ENCODE measurements around the gene P4HA1. TPM values are rescaled to one million over a fixed set of nuclear protein-coding genes. Genes with fewer than 3 reads are reported as not detected.

Gene P4HA1
- 10 to 100 TPM; 10.5 to 74.7 (median 14.7) TPM for total RNA-seq
- 10 to 100 TPM; 13.4 to 16.8 TPM for polyA plus RNA-seq
- total RNA-seq, result 28.9 reads per million, percentile 59 among the genes with 10 or more reads in this experiment

- Histone ChIP-seq H3K9me3 (ENCODE audit: control insufficient read depth in 2 of 3, low read length in 3 of 3) (no peaks in the 10 kb centered on the region), H3K27me3 (ENCODE audit: control insufficient read depth in 2 of 2, insufficient read depth in 2 of 2, low read length in 2 of 2) (no peaks in the 10 kb centered on the region), H3K4me1 (ENCODE audit: control insufficient read depth in 2 of 2, insufficient read depth in 2 of 2, low read length in 2 of 2) (peaks cover 0 to 12% of the 10 kb centered on the region in 2 donors), H3K4me3 (ENCODE audit: low read length) (peak within 1 kb of the TSS; percentile 60), H3K27ac (ENCODE audit: low read depth, low read length) (peak within 1 kb of the TSS; percentile 97), H3K36me3 (ENCODE audit: control insufficient read depth in 2 of 3, insufficient read depth in 3 of 3, low read length in 3 of 3) (peaks cover 0 to 8% (median 0%) of the 10 kb centered on the region in 3 experiments)
- POLR2A ChIA-PET, result interaction anchor here (0.6 to 3.0 kb wide), 13 partner anchors 13 to 156 kb away, joined by 3 to 33 read pairs (median 4); partner anchors contain the start of genes DNAJC9, ECD, FAM149B1 and MRPS16
- peaks cover 13 to 44% (median 38%) of the 10 kb centered on the region in 7 donors for H3K4me1 Mint-ChIP-seq
- H3K27me3 Mint-ChIP-seq, result peaks cover 0 to 3% (median 0%) of the 10 kb centered on the region in 5 donors
- H3K27ac Mint-ChIP-seq, result peak within 1 kb of the TSS; percentile 76 to 98 (median 92)
- H3K9me3 Mint-ChIP-seq, result no peaks in the 10 kb centered on the region
- peak within 1 kb of the TSS; percentile 91 to 97 (median 96) for H3K4me3 Mint-ChIP-seq
- H3K36me3 Mint-ChIP-seq, result peaks cover 0 to 6% (median 0%) of the 10 kb centered on the region in 5 donors
- intact Hi-C loops (cut with micrococcal nuclease), result loop anchor here (1.0 to 5.0 kb wide), 17 partner anchors 14 to 1056 kb away; partner anchors contain the start of genes DNAJB12 (in 2 of the 2), DNAJC9 (in 2 of the 2), ECD (in 2 of the 2) and FAM149B1 (in 2 of the 2)
- peak; percentile 88 to 99 (median 92) for DNase-seq
- CTCF ChIA-PET, result interaction anchor here (0.6 to 3.3 kb wide), 21 partner anchors 11 to 733 kb away, joined by 3 to 46 read pairs (median 4); partner anchors contain the start of genes DNAJC9, FAM149B1 and NUDT13
- ATAC-seq, result peak; percentile 95
These were observed at the start of gene P4HA1 for GRCh38 chr10:73096449-73097304. P4HA1 (minus strand) TSS chr10:73096866; CDS start chr10:73074883, 21,983 bp downstream.

- Mint-ChIP-seq H3K27ac (peak overlapping the region in 1 of 9 donors; percentile 49), H3K4me3 (no peak overlapping the region), H3K4me1 (no peaks in the 10 kb centered on the region), H3K9me3 (no peaks in the 10 kb centered on the region), H3K27me3 (no peaks in the 10 kb centered on the region), H3K36me3 (peaks cover 7 to 38% (median 26%) of the 10 kb centered on the region in 5 donors)
- no peak overlapping the region for H3K4me3 ChIP-seq (ENCODE audit: low read length)
- POLR2A ChIA-PET, result no interaction called here
- intact Hi-C loops (cut with micrococcal nuclease), result no loop called here
- no peaks in the 10 kb centered on the region for H3K4me1 ChIP-seq (ENCODE audit: control insufficient read depth in 2 of 2, insufficient read depth in 2 of 2, low read length in 2 of 2)
- peaks cover 11 to 73% (median 22%) of the 10 kb centered on the region in 3 experiments for H3K36me3 ChIP-seq (ENCODE audit: control insufficient read depth in 2 of 3, insufficient read depth in 3 of 3, low read length in 3 of 3)
- CTCF ChIA-PET, result interaction anchor here (0.6 to 1.7 kb wide), 2 partner anchors 17 to 22 kb away, joined by 3 to 5 read pairs; no protein-coding TSS in a partner anchor
- H3K9me3 ChIP-seq (ENCODE audit: control insufficient read depth in 2 of 3, low read length in 3 of 3), result no peaks in the 10 kb centered on the region
- H3K27ac ChIP-seq (ENCODE audit: low read depth, low read length), result no peak overlapping the region
- ATAC-seq (no peak), DNase-seq (no peak)
- H3K27me3 ChIP-seq (ENCODE audit: control insufficient read depth in 2 of 2, insufficient read depth in 2 of 2, low read length in 2 of 2), result no peaks in the 10 kb centered on the region
These were observed 44.9 kb upstream of the P4HA1 start for GRCh38 chr10:73141603-73142002.

- H3K9me3 ChIP-seq (ENCODE audit: control insufficient read depth in 2 of 3, low read length in 3 of 3), result no peaks in the 10 kb centered on the region
- H3K4me3 ChIP-seq (ENCODE audit: low read length), result no peak overlapping the region
- H3K4me1 ChIP-seq (ENCODE audit: control insufficient read depth in 2 of 2, insufficient read depth in 2 of 2, low read length in 2 of 2), result no peaks in the 10 kb centered on the region
- no peak overlapping the region for H3K27ac ChIP-seq (ENCODE audit: low read depth, low read length)
- ChIA-PET CTCF (no interaction called here), POLR2A (interaction anchor here (0.6 kb wide), 1 partner anchor 753 kb away, joined by 3 read pairs; no protein-coding TSS in a partner anchor)
- no peaks in the 10 kb centered on the region for H3K9me3 Mint-ChIP-seq
- H3K36me3 Mint-ChIP-seq, result peaks cover 7 to 37% (median 25%) of the 10 kb centered on the region in 5 donors
- H3K4me1 Mint-ChIP-seq, result no peaks in the 10 kb centered on the region
- no peaks in the 10 kb centered on the region for H3K27me3 Mint-ChIP-seq
- no peak for DNase-seq
- ATAC-seq, result no peak
- no peaks in the 10 kb centered on the region for H3K27me3 ChIP-seq (ENCODE audit: control insufficient read depth in 2 of 2, insufficient read depth in 2 of 2, low read length in 2 of 2)
- H3K36me3 ChIP-seq (ENCODE audit: control insufficient read depth in 2 of 3, insufficient read depth in 3 of 3, low read length in 3 of 3), result peaks cover 14 to 75% (median 25%) of the 10 kb centered on the region in 3 experiments
- no peak overlapping the region for H3K4me3 Mint-ChIP-seq
- no peak overlapping the region for H3K27ac Mint-ChIP-seq
- intact Hi-C loops (cut with micrococcal nuclease), result no loop called here
These were observed 42.6 kb upstream of the P4HA1 start for GRCh38 chr10:73139251-73139650.

- H3K27me3 Mint-ChIP-seq, result no peaks in the 10 kb centered on the region
- no peak overlapping the region for H3K27ac ChIP-seq (ENCODE audit: low read depth, low read length)
- DNase-seq (no peak), ATAC-seq (no peak)
- no peaks in the 10 kb centered on the region for H3K4me1 Mint-ChIP-seq
- peaks cover 11 to 82% (median 28%) of the 10 kb centered on the region in 3 experiments for H3K36me3 ChIP-seq (ENCODE audit: control insufficient read depth in 2 of 3, insufficient read depth in 3 of 3, low read length in 3 of 3)
- H3K9me3 ChIP-seq (ENCODE audit: control insufficient read depth in 2 of 3, low read length in 3 of 3), result no peaks in the 10 kb centered on the region
- no peaks in the 10 kb centered on the region for H3K9me3 Mint-ChIP-seq
- CTCF ChIA-PET, result interaction anchor here (0.6 to 1.2 kb wide), 3 partner anchors 9 to 40 kb away, joined by 3 to 4 read pairs (median 3); partner anchors contain the start of genes NUDT13 and P4HA1
- no peaks in the 10 kb centered on the region for H3K27me3 ChIP-seq (ENCODE audit: control insufficient read depth in 2 of 2, insufficient read depth in 2 of 2, low read length in 2 of 2)
- H3K27ac Mint-ChIP-seq, result peak overlapping the region in 1 of 9 donors; percentile 59
- H3K36me3 Mint-ChIP-seq, result peaks cover 11 to 37% (median 29%) of the 10 kb centered on the region in 5 donors
- H3K4me3 Mint-ChIP-seq, result no peak overlapping the region
- no peak overlapping the region for H3K4me3 ChIP-seq (ENCODE audit: low read length)
- no peaks in the 10 kb centered on the region for H3K4me1 ChIP-seq (ENCODE audit: control insufficient read depth in 2 of 2, insufficient read depth in 2 of 2, low read length in 2 of 2)
- POLR2A ChIA-PET, result no interaction called here
- intact Hi-C loops (cut with micrococcal nuclease), result no loop called here
These were observed 40.0 kb upstream of the P4HA1 start for GRCh38 chr10:73136627-73137026.

- ATAC-seq (no peak), DNase-seq (no peak)
- intact Hi-C loops (cut with micrococcal nuclease), result no loop called here
- no peaks in the 10 kb centered on the region for H3K4me1 ChIP-seq (ENCODE audit: control insufficient read depth in 2 of 2, insufficient read depth in 2 of 2, low read length in 2 of 2)
- H3K4me3 ChIP-seq (ENCODE audit: low read length), result no peak overlapping the region
- H3K27me3 ChIP-seq (ENCODE audit: control insufficient read depth in 2 of 2, insufficient read depth in 2 of 2, low read length in 2 of 2), result no peaks in the 10 kb centered on the region
- Mint-ChIP-seq H3K27ac (no peak overlapping the region), H3K27me3 (no peaks in the 10 kb centered on the region), H3K9me3 (no peaks in the 10 kb centered on the region), H3K4me1 (no peaks in the 10 kb centered on the region), H3K4me3 (no peak overlapping the region), H3K36me3 (peaks cover 8 to 39% (median 34%) of the 10 kb centered on the region in 5 donors)
- no peaks in the 10 kb centered on the region for H3K9me3 ChIP-seq (ENCODE audit: control insufficient read depth in 2 of 3, low read length in 3 of 3)
- CTCF ChIA-PET, result interaction anchor here (0.6 kb wide), 1 partner anchor 635 kb away, joined by 3 read pairs; no protein-coding TSS in a partner anchor
- peaks cover 18 to 81% (median 33%) of the 10 kb centered on the region in 3 experiments for H3K36me3 ChIP-seq (ENCODE audit: control insufficient read depth in 2 of 3, insufficient read depth in 3 of 3, low read length in 3 of 3)
- H3K27ac ChIP-seq (ENCODE audit: low read depth, low read length), result no peak overlapping the region
- POLR2A ChIA-PET, result interaction anchor here (0.6 to 1.4 kb wide), 3 partner anchors 10 to 38 kb away, joined by 3 to 4 read pairs (median 3); partner anchors contain the start of gene P4HA1
These were observed 38.1 kb upstream of the P4HA1 start for GRCh38 chr10:73134727-73135126.

- no peak overlapping the region for H3K27ac ChIP-seq (ENCODE audit: low read depth, low read length)
- Mint-ChIP-seq H3K4me3 (no peak overlapping the region), H3K9me3 (no peaks in the 10 kb centered on the region), H3K36me3 (peaks cover 5 to 38% (median 28%) of the 10 kb centered on the region in 5 donors), H3K27me3 (no peaks in the 10 kb centered on the region), H3K4me1 (no peaks in the 10 kb centered on the region), H3K27ac (peak overlapping the region in 1 of 9 donors; percentile 41)
- no peaks in the 10 kb centered on the region for H3K4me1 ChIP-seq (ENCODE audit: control insufficient read depth in 2 of 2, insufficient read depth in 2 of 2, low read length in 2 of 2)
- ChIA-PET POLR2A (no interaction called here), CTCF (interaction anchor here (0.7 to 1.1 kb wide), 3 partner anchors 16 to 27 kb away, joined by 3 read pairs; partner anchors contain the start of gene NUDT13)
- H3K27me3 ChIP-seq (ENCODE audit: control insufficient read depth in 2 of 2, insufficient read depth in 2 of 2, low read length in 2 of 2), result no peaks in the 10 kb centered on the region
- no peaks in the 10 kb centered on the region for H3K9me3 ChIP-seq (ENCODE audit: control insufficient read depth in 2 of 3, low read length in 3 of 3)
- ATAC-seq, result no peak
- H3K4me3 ChIP-seq (ENCODE audit: low read length), result no peak overlapping the region
- H3K36me3 ChIP-seq (ENCODE audit: control insufficient read depth in 2 of 3, insufficient read depth in 3 of 3, low read length in 3 of 3), result peaks cover 18 to 67% (median 24%) of the 10 kb centered on the region in 3 experiments
- DNase-seq, result no peak
- intact Hi-C loops (cut with micrococcal nuclease), result loop anchor here in 1 of 2 donors (2.0 kb wide), 1 partner anchor 35 kb away; the partner anchor contains the start of gene P4HA1
These were observed 35.4 kb upstream of the P4HA1 start for GRCh38 chr10:73131913-73132686.

All from naive thymus-derived CD4-positive, alpha-beta T cell (primary cell).